ENCODE results near the gene TSPAN9.

TSPAN9 gene

DNA sequence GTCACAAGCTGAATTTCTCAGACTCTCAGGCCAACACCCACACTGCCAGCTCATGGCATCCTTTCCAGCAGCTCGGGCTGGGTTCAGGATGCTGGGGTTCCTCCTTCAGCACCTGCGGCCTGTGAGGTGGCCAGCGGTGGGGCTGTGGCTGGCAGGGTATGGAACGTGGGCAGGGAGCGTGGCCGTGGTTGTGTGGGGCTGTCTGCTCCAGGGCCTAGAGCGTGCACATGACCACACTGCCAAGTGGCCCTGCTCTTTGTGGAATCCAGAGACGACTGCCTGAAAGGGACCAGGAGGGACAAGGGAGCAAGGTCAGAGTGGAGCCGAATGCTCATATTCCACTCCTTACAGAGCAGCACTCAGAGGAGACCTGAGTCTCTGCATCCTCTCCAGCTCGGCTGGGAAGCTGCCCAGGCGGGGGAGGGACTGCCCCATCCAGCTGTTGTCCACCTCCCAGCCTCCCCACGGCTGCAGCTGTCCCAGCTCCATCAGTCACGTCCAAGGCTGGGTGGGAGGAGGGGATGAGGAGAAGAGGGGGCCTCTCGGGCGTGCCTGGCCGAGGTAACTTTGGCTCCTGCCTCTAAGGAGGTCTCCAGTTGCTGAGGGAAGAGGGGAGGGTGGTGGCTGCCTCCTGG, 71.3 kb downstream of the TSPAN9 start:
- H3K27me3 ChIP-seq (ENCODE audit: control insufficient read depth, insufficient read depth, low read length), result no peaks in the 10 kb centered on the region
- no peak overlapping the region for H3K27ac ChIP-seq (ENCODE audit: low read depth, low read length)
- H3K4me1 ChIP-seq (ENCODE audit: control insufficient read depth, insufficient read depth, low read length), result peaks cover 6% of the 10 kb centered on the region
- no peaks in the 10 kb centered on the region for H3K36me3 ChIP-seq (ENCODE audit: control insufficient read depth, insufficient read depth, low read length)
- H3K4me3 ChIP-seq (ENCODE audit: low read length), result no peak overlapping the region
- H3K9ac ChIP-seq (ENCODE audit: low read length), result no peak overlapping the region

GRCh38 chr12:3149515-3150307, 72.5 kb downstream of the TSPAN9 start:
- no peak overlapping the region for H3K27ac ChIP-seq (ENCODE audit: low read depth, low read length)
- peaks cover 6% of the 10 kb centered on the region for H3K4me1 ChIP-seq (ENCODE audit: control insufficient read depth, insufficient read depth, low read length)
- no peak overlapping the region for H3K4me3 ChIP-seq (ENCODE audit: low read length)
- H3K27me3 ChIP-seq (ENCODE audit: control insufficient read depth, insufficient read depth, low read length), result no peaks in the 10 kb centered on the region
- H3K36me3 ChIP-seq (ENCODE audit: control insufficient read depth, insufficient read depth, low read length), result no peaks in the 10 kb centered on the region
- H3K9ac ChIP-seq (ENCODE audit: low read length), result no peak overlapping the region

DNA sequence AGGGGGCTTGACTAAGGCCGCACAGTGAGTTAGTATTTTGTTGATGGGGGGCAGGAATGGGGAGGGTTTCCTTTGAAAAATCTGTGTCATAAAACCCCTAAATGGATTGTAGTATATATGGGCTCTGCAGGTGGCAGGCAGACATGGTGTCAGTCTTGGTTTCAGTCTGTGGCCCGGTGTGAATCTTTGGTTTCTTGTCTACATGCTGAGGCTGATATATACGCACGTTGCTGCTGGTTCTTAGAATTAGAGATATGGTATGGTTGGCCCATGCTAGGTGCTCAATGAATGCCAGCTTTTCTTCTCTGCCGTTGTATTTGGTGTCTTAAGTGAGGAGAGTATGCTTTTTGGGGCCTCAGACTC, 73.1 kb downstream of the TSPAN9 start:
- Histone ChIP-seq H3K4me1 (ENCODE audit: control insufficient read depth, insufficient read depth, low read length) (peaks cover 6% of the 10 kb centered on the region), H3K27me3 (ENCODE audit: control insufficient read depth, insufficient read depth, low read length) (no peaks in the 10 kb centered on the region), H3K36me3 (ENCODE audit: control insufficient read depth, insufficient read depth, low read length) (no peaks in the 10 kb centered on the region), H3K27ac (ENCODE audit: low read depth, low read length) (no peak overlapping the region), H3K9ac (ENCODE audit: low read length) (no peak overlapping the region), H3K4me3 (ENCODE audit: low read length) (no peak overlapping the region)

- H3K27ac ChIP-seq (ENCODE audit: low read depth, low read length), result no peak overlapping the region
- H3K27me3 ChIP-seq (ENCODE audit: control insufficient read depth, insufficient read depth, low read length), result no peaks in the 10 kb centered on the region
- no peak overlapping the region for H3K4me3 ChIP-seq (ENCODE audit: low read length)
- H3K36me3 ChIP-seq (ENCODE audit: control insufficient read depth, insufficient read depth, low read length), result no peaks in the 10 kb centered on the region
- H3K9ac ChIP-seq (ENCODE audit: low read length), result no peak overlapping the region
- peaks cover 6% of the 10 kb centered on the region for H3K4me1 ChIP-seq (ENCODE audit: control insufficient read depth, insufficient read depth, low read length)
These were observed 74.0 kb downstream of the TSPAN9 start for GRCh38 chr12:3150931-3151835.

GRCh38 chr12:3152011-3152511, 74.9 kb downstream of the TSPAN9 start:
- Histone ChIP-seq H3K27me3 (ENCODE audit: control insufficient read depth, insufficient read depth, low read length) (no peaks in the 10 kb centered on the region), H3K36me3 (ENCODE audit: control insufficient read depth, insufficient read depth, low read length) (no peaks in the 10 kb centered on the region), H3K4me3 (ENCODE audit: low read length) (no peak overlapping the region), H3K4me1 (ENCODE audit: control insufficient read depth, insufficient read depth, low read length) (peaks cover 6% of the 10 kb centered on the region), H3K9ac (ENCODE audit: low read length) (no peak overlapping the region), H3K27ac (ENCODE audit: low read depth, low read length) (no peak overlapping the region)

DNA sequence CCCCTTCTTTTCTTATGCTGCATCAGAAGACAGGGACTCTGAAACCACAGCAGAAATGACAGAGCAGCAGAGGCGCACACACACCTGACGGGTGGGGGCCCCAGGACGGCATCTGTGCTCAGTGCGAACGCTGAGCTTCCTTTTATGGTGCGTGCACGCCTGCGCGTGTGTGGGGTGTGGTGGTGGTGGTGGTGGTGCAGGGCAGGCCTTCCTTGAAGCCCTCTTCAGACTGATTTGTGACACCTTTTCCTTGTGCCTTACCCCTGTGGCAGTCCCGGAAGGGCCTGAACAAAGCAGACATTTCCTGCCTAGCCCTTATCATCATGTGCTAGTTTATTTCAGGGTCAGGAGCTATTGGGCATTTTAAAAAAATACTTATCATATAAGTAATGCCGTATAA, 75.7 kb downstream of the TSPAN9 start:
- Histone ChIP-seq H3K9ac (ENCODE audit: low read length) (no peak overlapping the region), H3K27ac (ENCODE audit: low read depth, low read length) (no peak overlapping the region), H3K36me3 (ENCODE audit: control insufficient read depth, insufficient read depth, low read length) (no peaks in the 10 kb centered on the region), H3K4me1 (ENCODE audit: control insufficient read depth, insufficient read depth, low read length) (peaks cover 6% of the 10 kb centered on the region), H3K4me3 (ENCODE audit: low read length) (no peak overlapping the region), H3K27me3 (ENCODE audit: control insufficient read depth, insufficient read depth, low read length) (no peaks in the 10 kb centered on the region)

- no peak overlapping the region for H3K9ac ChIP-seq (ENCODE audit: low read length)
- H3K4me3 ChIP-seq (ENCODE audit: low read length), result no peak overlapping the region
- H3K4me1 ChIP-seq (ENCODE audit: control insufficient read depth, insufficient read depth, low read length), result peaks cover 6% of the 10 kb centered on the region
- H3K27me3 ChIP-seq (ENCODE audit: control insufficient read depth, insufficient read depth, low read length), result no peaks in the 10 kb centered on the region
- no peak overlapping the region for H3K27ac ChIP-seq (ENCODE audit: low read depth, low read length)
- H3K36me3 ChIP-seq (ENCODE audit: control insufficient read depth, insufficient read depth, low read length), result no peaks in the 10 kb centered on the region
These were observed 76.8 kb downstream of the TSPAN9 start for GRCh38 chr12:3154006-3154405.

DNA sequence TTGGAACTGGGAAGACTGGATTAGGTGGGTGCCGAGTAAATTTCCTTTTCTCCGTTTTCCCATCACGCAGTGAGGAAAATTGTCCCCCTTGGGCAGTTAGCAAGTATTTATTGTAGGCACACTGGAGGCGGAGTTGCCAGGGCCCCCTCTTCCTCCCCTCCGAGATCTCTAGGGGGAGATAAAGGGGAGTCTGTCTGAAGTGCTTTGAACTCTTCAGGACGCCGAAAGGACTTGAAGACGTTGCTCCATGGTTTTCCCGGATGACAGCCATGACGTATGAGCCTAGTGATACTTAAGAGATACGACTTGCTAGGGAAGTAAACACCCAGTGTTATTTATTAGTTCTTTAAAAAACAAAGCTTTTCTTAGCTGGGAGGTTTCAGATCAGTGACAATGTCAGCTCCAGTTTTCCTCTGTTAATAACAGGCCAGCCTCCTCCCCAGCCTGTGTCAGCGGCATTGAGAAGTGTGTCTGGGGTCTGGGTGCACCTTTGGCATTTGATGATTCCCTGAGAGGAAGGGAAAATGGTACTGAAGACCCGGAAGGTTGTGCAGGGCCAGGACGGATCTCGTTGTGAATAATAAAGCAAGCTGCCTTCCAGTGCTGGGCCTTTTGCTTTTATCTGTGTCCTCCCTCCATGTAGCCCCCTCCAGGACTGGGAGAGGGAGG, 78.7 kb downstream of the TSPAN9 start:
- no peak overlapping the region for H3K9ac ChIP-seq (ENCODE audit: low read length)
- no peak overlapping the region for H3K4me3 ChIP-seq (ENCODE audit: low read length)
- H3K27me3 ChIP-seq (ENCODE audit: control insufficient read depth, insufficient read depth, low read length), result no peaks in the 10 kb centered on the region
- H3K36me3 ChIP-seq (ENCODE audit: control insufficient read depth, insufficient read depth, low read length), result no peaks in the 10 kb centered on the region
- H3K4me1 ChIP-seq (ENCODE audit: control insufficient read depth, insufficient read depth, low read length), result peaks cover 6% of the 10 kb centered on the region
- H3K27ac ChIP-seq (ENCODE audit: low read depth, low read length), result no peak overlapping the region

DNA sequence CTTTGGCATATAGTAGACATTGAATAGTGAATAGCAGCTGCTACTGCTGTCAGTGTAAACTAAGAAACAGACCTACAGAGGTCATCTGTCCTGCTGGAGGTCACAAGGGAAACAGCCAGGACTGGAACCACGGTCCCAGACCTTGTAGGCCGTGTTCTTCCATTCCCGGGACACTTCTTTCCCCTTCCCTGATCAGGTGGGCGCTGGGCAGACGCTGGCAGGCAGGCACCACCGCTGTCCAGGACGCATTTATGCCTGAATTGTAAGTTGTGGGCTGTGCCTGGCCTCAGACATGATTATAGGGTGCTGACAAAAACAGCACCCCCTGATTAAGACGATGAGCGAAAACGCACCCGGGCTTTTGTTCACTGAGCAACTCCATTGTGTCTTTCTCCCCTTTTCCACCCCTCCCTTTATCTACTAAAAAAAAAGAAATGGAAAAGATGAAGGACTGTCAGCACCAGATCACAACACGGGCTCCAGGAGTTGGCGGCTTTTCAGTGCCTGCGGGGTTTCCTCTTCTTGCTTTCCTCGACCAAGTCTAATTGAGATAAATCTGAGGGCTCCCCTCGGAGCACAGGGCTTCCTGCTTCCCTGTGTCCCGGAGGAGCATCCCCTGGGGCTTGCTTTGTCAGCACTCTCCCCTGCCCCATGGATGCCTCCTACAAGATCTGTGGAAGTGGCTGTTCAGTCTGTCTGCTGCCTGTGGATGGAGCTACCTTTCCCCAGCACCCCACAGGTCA, 80.6 kb downstream of the TSPAN9 start:
- H3K36me3 ChIP-seq (ENCODE audit: control insufficient read depth, insufficient read depth, low read length), result no peaks in the 10 kb centered on the region
- H3K27ac ChIP-seq (ENCODE audit: low read depth, low read length), result no peak overlapping the region
- H3K27me3 ChIP-seq (ENCODE audit: control insufficient read depth, insufficient read depth, low read length), result no peaks in the 10 kb centered on the region
- H3K4me3 ChIP-seq (ENCODE audit: low read length), result no peak overlapping the region
- no peaks in the 10 kb centered on the region for H3K4me1 ChIP-seq (ENCODE audit: control insufficient read depth, insufficient read depth, low read length)
- no peak overlapping the region for H3K9ac ChIP-seq (ENCODE audit: low read length)

DNA sequence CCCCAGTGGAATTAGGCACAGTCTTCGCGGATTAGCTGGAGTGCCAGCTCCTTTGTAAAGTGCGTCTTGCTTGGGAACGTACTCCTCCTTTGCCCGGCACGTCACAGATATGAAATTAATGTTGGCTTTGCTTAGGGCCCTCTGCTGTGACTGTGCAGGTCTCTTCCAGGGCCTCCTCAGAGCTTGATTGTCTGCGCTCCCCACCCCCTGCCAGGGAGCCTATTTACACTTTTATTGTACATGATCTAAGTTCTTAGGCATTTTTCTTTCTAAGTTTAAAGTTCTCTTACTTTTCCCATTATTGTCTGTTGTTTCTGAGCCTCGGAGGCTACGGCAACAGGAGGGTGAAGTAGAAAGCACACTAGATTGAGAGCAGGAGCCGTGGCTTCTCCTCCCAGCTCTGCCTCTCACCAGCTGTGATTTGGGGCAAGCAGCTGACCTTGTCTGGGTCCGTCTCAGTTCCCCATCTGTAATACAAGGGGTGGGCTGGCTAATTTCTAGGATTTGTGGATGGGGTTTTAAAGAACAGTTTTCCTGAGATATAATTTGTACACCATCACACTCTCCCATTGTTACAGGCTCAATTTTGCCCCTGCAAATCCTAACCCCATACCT, 81.8 kb downstream of the TSPAN9 start:
- Histone ChIP-seq H3K9ac (ENCODE audit: low read length) (no peak overlapping the region), H3K36me3 (ENCODE audit: control insufficient read depth, insufficient read depth, low read length) (no peaks in the 10 kb centered on the region), H3K27me3 (ENCODE audit: control insufficient read depth, insufficient read depth, low read length) (no peaks in the 10 kb centered on the region), H3K4me1 (ENCODE audit: control insufficient read depth, insufficient read depth, low read length) (no peaks in the 10 kb centered on the region), H3K4me3 (ENCODE audit: low read length) (no peak overlapping the region), H3K27ac (ENCODE audit: low read depth, low read length) (no peak overlapping the region)

- no peaks in the 10 kb centered on the region for H3K4me1 ChIP-seq (ENCODE audit: control insufficient read depth, insufficient read depth, low read length)
- H3K4me3 ChIP-seq (ENCODE audit: low read length), result no peak overlapping the region
- H3K27me3 ChIP-seq (ENCODE audit: control insufficient read depth, insufficient read depth, low read length), result no peaks in the 10 kb centered on the region
- H3K9ac ChIP-seq (ENCODE audit: low read length), result no peak overlapping the region
- no peaks in the 10 kb centered on the region for H3K36me3 ChIP-seq (ENCODE audit: control insufficient read depth, insufficient read depth, low read length)
- no peak overlapping the region for H3K27ac ChIP-seq (ENCODE audit: low read depth, low read length)
These were observed 82.9 kb downstream of the TSPAN9 start for GRCh38 chr12:3160081-3160480.
